IMR-90 (cell line): ENCODE data around the gene GDPD5.

Experiments
- CEBPB ChIP-seq: IDR thresholded peaks from 2 replicates; pipeline ENCODE4 v1.6.1; 2012; ENCODE audit warnings: low read depth, low read length, improper control_type of control experiment
- CTCF ChIP-seq: conservative IDR thresholded peaks from 2 replicates; pipeline ENCODE4 v1.5.1; 2012; ENCODE audit warnings: mild to moderate bottlenecking, low read depth, low read length, improper control_type of control experiment
- FOS ChIP-seq: fragments of 150-350 bp; IDR thresholded peaks from 2 replicates; pipeline ENCODE4 v1.6.1; 2016; ENCODE audit warnings: low read depth, low read length
- MAFK ChIP-seq: IDR thresholded peaks from 2 replicates; pipeline ENCODE4 v1.6.1; 2012; ENCODE audit warnings: low read depth, low read length, improper control_type of control experiment
- MAZ ChIP-seq: IDR thresholded peaks from 2 replicates; pipeline ENCODE4 v1.6.1; 2012; ENCODE audit warnings: low read depth, mild to moderate bottlenecking, low read length, improper control_type of control experiment, moderate library complexity, borderline replicate concordance
- MXI1 ChIP-seq: IDR thresholded peaks from 2 replicates; pipeline ENCODE4 v1.6.1; 2012; ENCODE audit warnings: low read depth, mild to moderate bottlenecking, low read length, moderate library complexity, borderline replicate concordance
- NFE2L2 ChIP-seq: fragments of 150-350 bp; IDR thresholded peaks from 2 replicates; pipeline ENCODE4 v1.6.1; 2016; ENCODE audit warnings: low read depth, mild to moderate bottlenecking, low read length
- POLR2A ChIP-seq: IDR thresholded peaks from 2 replicates; pipeline ENCODE4 v1.6.1; 2012; ENCODE audit warnings: mild to moderate bottlenecking, low read depth, low read length
- RAD21 ChIP-seq: IDR thresholded peaks from 2 replicates; pipeline ENCODE4 v1.6.1; 2012; ENCODE audit warnings: low read length, improper control_type of control experiment
- RCOR1 ChIP-seq: IDR thresholded peaks from 2 replicates; pipeline ENCODE4 v1.6.1; 2012; ENCODE audit warnings: mild to moderate bottlenecking, low read length, improper control_type of control experiment; ENCODE audit not compliant: insufficient replicate concordance
- RFX5 ChIP-seq: IDR thresholded peaks from 2 replicates; pipeline ENCODE4 v1.8.0; 2012; ENCODE audit warnings: low read depth, mild to moderate bottlenecking, low read length, moderate library complexity
- USF2 ChIP-seq: fragments of 150-350 bp; IDR thresholded peaks from 2 replicates; pipeline ENCODE4 v1.6.1; 2017; ENCODE audit warnings: mild to moderate bottlenecking, antibody characterized with exemption, low read length, low read depth

GRCh38 chr11:75429641-75429901 lies 96.2 kb downstream of the GDPD5 start:
- no peak for TF ChIP-seq RCOR1
- TF ChIP-seq CTCF, result no peak
- no peak for TF ChIP-seq POLR2A
- TF ChIP-seq NFE2L2, result no peak
- no peak for TF ChIP-seq MAFK
- TF ChIP-seq RFX5, result no peak
- TF ChIP-seq RAD21, result no peak
- TF ChIP-seq USF2, result no peak
- TF ChIP-seq CEBPB, result no peak
- TF ChIP-seq FOS, result no peak
- TF ChIP-seq MXI1, result no peak; the same call in 1 of the 2 replicates
- TF ChIP-seq MAZ, result no peak
